Hepatocyte (in vitro differentiated cells): ENCODE data around the gene CTNNA3. TPM values are rescaled to one million over a fixed set of nuclear protein-coding genes. Genes with fewer than 3 reads are reported as not detected.

Experiments
- DNase-seq: peaks from one replicate; pipeline ENCODE4 v3.0.0-alpha.2; 2016; ENCODE audit warnings: low spot score
- H2AFZ ChIP-seq: fragments of 200-600 bp; sonication (generic); 2 replicates; pipeline ENCODE4 v1.6.0; 2016; ENCODE audit warnings: antibody characterized with exemption, mild to moderate bottlenecking
- H3K27ac ChIP-seq: fragments of 200-600 bp; sonication (generic); 2 replicates; pipeline ENCODE4 v1.5.1; 2016; ENCODE audit warnings: mild to moderate bottlenecking
- H3K27me3 ChIP-seq: fragments of 200-600 bp; sonication (generic); 2 replicates; pipeline ENCODE4 v1.6.1; 2016
- H3K36me3 ChIP-seq: fragments of 200-600 bp; sonication (generic); replicated peaks from 2 replicates; pipeline ENCODE4 v1.5.1; 2016; ENCODE audit warnings: low read depth; ENCODE audit not compliant: insufficient read depth
- H3K4me1 ChIP-seq: fragments of 200-600 bp; sonication (generic); 2 replicates; pipeline ENCODE4 v1.5.1; 2016; ENCODE audit warnings: mild to moderate bottlenecking, moderate library complexity; ENCODE audit not compliant: insufficient read depth
- H3K4me2 ChIP-seq: fragments of 200-600 bp; sonication (generic); 2 replicates; pipeline ENCODE4 v1.6.0; 2016
- H3K4me3 ChIP-seq: fragments of 200-600 bp; sonication (generic); 2 replicates; pipeline ENCODE4 v1.5.1; 2016; ENCODE audit warnings: mild to moderate bottlenecking
- H3K79me2 ChIP-seq: fragments of 200-600 bp; sonication (generic); 2 replicates; pipeline ENCODE4 v1.6.0; 2017; ENCODE audit warnings: mild to moderate bottlenecking
- H3K9me2 ChIP-seq: fragments of 200-600 bp; sonication (generic); replicated peaks from 2 replicates; pipeline ENCODE4 v1.6.0; 2017; ENCODE audit warnings: mild to moderate bottlenecking; ENCODE audit not compliant: insufficient read depth
- H3K9me3 ChIP-seq: fragments of 200-600 bp; sonication (generic); 2 replicates; pipeline ENCODE4 v1.5.1; 2016; ENCODE audit warnings: low read depth, mild to moderate bottlenecking
- H4K20me1 ChIP-seq: fragments of 200-600 bp; sonication (generic); 2 replicates; pipeline ENCODE4 v1.6.0; 2016; ENCODE audit warnings: mild to moderate bottlenecking; ENCODE audit not compliant: insufficient read depth, poor library complexity, severe bottlenecking
- CTCF ChIP-seq: fragments of 200-600 bp; sonication (generic); IDR thresholded peaks from 2 replicates; pipeline ENCODE4 v1.5.1; 2016; ENCODE audit warnings: antibody characterized with exemption, mild to moderate bottlenecking; ENCODE audit not compliant: poor library complexity
- EZH2 ChIP-seq: fragments of 200-600 bp; sonication (generic); IDR thresholded peaks from 2 replicates; pipeline ENCODE4 v1.6.1; 2016; ENCODE audit warnings: antibody characterized with exemption, mild to moderate bottlenecking, borderline replicate concordance
- EZH2phosphoT487 ChIP-seq: fragments of 200-600 bp; sonication (generic); IDR thresholded peaks from one replicate; pipeline ENCODE4 v1.6.1; 2018; ENCODE audit warnings: antibody characterized with exemption, mild to moderate bottlenecking, low read depth, moderate library complexity; ENCODE audit not compliant: unreplicated experiment, severe bottlenecking
- WGBS: methylation state at CpG from one replicate; pipeline ENCODE4 v1.1.6; 2016; ENCODE audit warnings: low lambda C conversion rate; ENCODE audit errors: missing lambda C conversion rate; 5-methylcytosine and 5-hydroxymethylcytosine counted together
- polyA plus RNA-seq: library from polyadenylated mRNA; unstranded; fragments of >200 nt; fragmentation: Nextera tagmentation; extraction: Ambion mirVana; gene quantifications from 2 replicates; pipeline ENCODE4 v1.2.1, GENCODE V29; 2016
- total RNA-seq: library from RNA; depleted of rRNA; stranded (reverse); fragments of >200 nt; gene quantifications from 2 replicates; pipeline ENCODE4 v1.2.3, GENCODE V29; 2014

Gene CTNNA3
- total and polyA plus RNA-seq, 2 experiments from 2014 or later: 12.9 to 25.9 TPM

DNA sequence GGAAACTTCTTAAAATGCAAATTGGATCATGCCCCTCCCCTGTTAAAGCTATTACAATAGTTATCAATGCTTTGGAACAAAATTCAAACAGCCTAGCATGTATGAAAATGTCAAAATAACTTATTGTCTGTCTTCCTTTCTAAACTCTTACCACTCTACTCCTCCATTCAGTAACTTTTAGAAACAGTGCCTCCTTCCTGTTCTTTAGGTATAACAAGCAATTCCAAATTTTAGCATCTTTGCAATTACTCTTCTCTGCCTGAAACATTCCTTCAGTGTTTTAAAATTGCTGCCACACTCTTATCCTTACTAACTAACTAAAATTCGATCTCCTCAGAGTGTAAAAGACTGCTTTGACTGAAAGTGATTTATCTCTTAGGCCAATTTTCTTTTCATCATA lies 1430.6 kb downstream of the CTNNA3 start:
- Histone ChIP-seq H3K4me1 (no peaks in the 10 kb centered on the region), H3K4me3 (no peak overlapping the region), H4K20me1 (no peaks in the 10 kb centered on the region), H3K27me3 (no peaks in the 10 kb centered on the region), H3K79me2 (no peaks in the 10 kb centered on the region), H3K36me3 (no peaks in the 10 kb centered on the region), H3K9me3 (no peaks in the 10 kb centered on the region), H3K4me2 (no peak overlapping the region), H2AFZ (no peak overlapping the region), H3K27ac (no peak overlapping the region), H3K9me2 (no peaks in the 10 kb centered on the region)
- 62% methylated on average over 1 of the region's 1 CpG for WGBS
- no peak for DNase-seq
- TF ChIP-seq EZH2 (no peak), EZH2phosphoT487 (no peak), CTCF (no peak)

GRCh38 chr10:66259836-66260235 lies 1436.2 kb downstream of the CTNNA3 start:
- 84% methylated on average over 2 of the region's 2 CpGs for WGBS
- H3K4me1 ChIP-seq: no peaks in the 10 kb centered on the region

DNA sequence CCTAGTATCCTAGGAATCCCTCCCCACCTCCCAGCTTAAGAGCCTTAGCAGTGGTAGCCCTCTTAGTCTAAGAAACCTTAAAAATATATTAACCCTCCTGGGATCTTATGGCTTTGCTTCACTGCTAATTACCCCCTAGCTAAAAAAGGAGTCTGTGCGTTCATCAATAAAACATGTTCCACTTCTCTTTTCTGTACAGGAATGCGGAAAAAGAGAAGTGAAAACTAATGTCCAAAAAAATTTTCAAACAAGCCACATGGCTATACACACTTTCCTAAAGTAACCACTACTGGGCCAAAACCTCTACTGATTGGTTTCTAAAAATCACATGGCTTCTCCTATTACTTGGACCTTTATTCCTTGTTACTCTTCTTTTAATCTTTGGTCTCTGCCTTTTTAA lies 1437.3 kb downstream of the CTNNA3 start:
- Histone ChIP-seq H3K4me2 (no peak overlapping the region), H3K27ac (no peak overlapping the region), H3K9me2 (no peaks in the 10 kb centered on the region), H3K27me3 (no peaks in the 10 kb centered on the region), H3K79me2 (no peaks in the 10 kb centered on the region), H3K36me3 (no peaks in the 10 kb centered on the region), H2AFZ (no peak overlapping the region), H3K9me3 (no peaks in the 10 kb centered on the region), H4K20me1 (no peaks in the 10 kb centered on the region), H3K4me3 (no peak overlapping the region), H3K4me1 (no peaks in the 10 kb centered on the region)
- 85% methylated on average over 2 of the region's 2 CpGs for WGBS
- no peak for DNase-seq
- TF ChIP-seq EZH2phosphoT487: no peak
- TF ChIP-seq EZH2: no peak
- no peak for TF ChIP-seq CTCF

More at GRCh38 chr10:66259836-66260235, 1436.2 kb downstream of the CTNNA3 start:
- no peak overlapping the region for H2AFZ ChIP-seq
- no peaks in the 10 kb centered on the region for H3K9me3 ChIP-seq
- no peak for DNase-seq
- H3K27ac ChIP-seq: no peak overlapping the region
- no peaks in the 10 kb centered on the region for H3K79me2 ChIP-seq
- TF ChIP-seq EZH2phosphoT487 (no peak), EZH2 (no peak), CTCF (no peak)
- H3K27me3 ChIP-seq: no peaks in the 10 kb centered on the region
- no peaks in the 10 kb centered on the region for H4K20me1 ChIP-seq
- no peak overlapping the region for H3K4me3 ChIP-seq
- no peak overlapping the region for H3K4me2 ChIP-seq
- no peaks in the 10 kb centered on the region for H3K9me2 ChIP-seq
- H3K36me3 ChIP-seq: no peaks in the 10 kb centered on the region

GRCh38 chr10:66257801-66258200 lies 1438.2 kb downstream of the CTNNA3 start:
- H3K4me3 ChIP-seq: no peak overlapping the region
- no peaks in the 10 kb centered on the region for H3K36me3 ChIP-seq
- no peaks in the 10 kb centered on the region for H3K9me3 ChIP-seq
- TF ChIP-seq CTCF: no peak
- TF ChIP-seq EZH2: no peak
- TF ChIP-seq EZH2phosphoT487: no peak
- no peaks in the 10 kb centered on the region for H3K9me2 ChIP-seq
- 72% methylated on average over 1 of the region's 1 CpG for WGBS
- H3K27ac ChIP-seq: no peak overlapping the region
- H4K20me1 ChIP-seq: no peaks in the 10 kb centered on the region
- no peaks in the 10 kb centered on the region for H3K4me1 ChIP-seq
- no peak overlapping the region for H3K4me2 ChIP-seq
- no peaks in the 10 kb centered on the region for H3K79me2 ChIP-seq
- no peaks in the 10 kb centered on the region for H3K27me3 ChIP-seq
- DNase-seq: no peak
- H2AFZ ChIP-seq: no peak overlapping the region
